ENCODE measurements around the gene CDADC1.

The CDADC1 gene

GRCh38 chr13:49262634-49263033 lies 14.9 kb downstream of the CDADC1 start:
- TF ChIP-seq CTCF (IDR thresholded peaks at IDR 0.05; ENCODE audit: low read depth, low read length): no peak
- no peak for DNase-seq (ENCODE audit: low read depth in 2 of 2)
- H3K4me3 ChIP-seq (replicated peaks in 1 of 2; ENCODE audit: low read depth in 2 of 2, low read length in 2 of 2): no peak overlapping the region

GRCh38 chr13:49265822-49266221 lies 18.1 kb downstream of the CDADC1 start:
- H3K4me3 ChIP-seq (replicated peaks in 1 of 2; ENCODE audit: low read depth in 2 of 2, low read length in 2 of 2): no peak overlapping the region
- DNase-seq (ENCODE audit: low read depth in 2 of 2): peak; percentile 1 to 2
- no peak for TF ChIP-seq CTCF (IDR thresholded peaks at IDR 0.05; ENCODE audit: low read depth, low read length)

GRCh38 chr13:49271264-49271663 lies 23.5 kb downstream of the CDADC1 start:
- no peak overlapping the region for H3K4me3 ChIP-seq (replicated peaks in 1 of 2; ENCODE audit: low read depth in 2 of 2, low read length in 2 of 2)
- TF ChIP-seq CTCF (IDR thresholded peaks at IDR 0.05; ENCODE audit: low read depth, low read length): no peak
- DNase-seq (ENCODE audit: low read depth in 2 of 2): no peak

- no peak for TF ChIP-seq CTCF (IDR thresholded peaks at IDR 0.05; ENCODE audit: low read depth, low read length)
- no peak for DNase-seq (ENCODE audit: low read depth in 2 of 2)
- H3K4me3 ChIP-seq (replicated peaks in 1 of 2; ENCODE audit: low read depth in 2 of 2, low read length in 2 of 2): no peak overlapping the region
Observed at GRCh38 chr13:49272296-49272695, 24.6 kb downstream of the CDADC1 start.

GRCh38 chr13:49278211-49278610 lies 30.5 kb downstream of the CDADC1 start:
- H3K4me3 ChIP-seq (replicated peaks in 1 of 2; ENCODE audit: low read depth in 2 of 2, low read length in 2 of 2): no peak overlapping the region
- TF ChIP-seq CTCF (IDR thresholded peaks at IDR 0.05; ENCODE audit: low read depth, low read length): no peak
- no peak for DNase-seq (ENCODE audit: low read depth in 2 of 2)

GRCh38 chr13:49279112-49279511 lies 31.4 kb downstream of the CDADC1 start:
- no peak for DNase-seq (ENCODE audit: low read depth in 2 of 2)
- no peak for TF ChIP-seq CTCF (IDR thresholded peaks at IDR 0.05; ENCODE audit: low read depth, low read length)
- no peak overlapping the region for H3K4me3 ChIP-seq (replicated peaks in 1 of 2; ENCODE audit: low read depth in 2 of 2, low read length in 2 of 2)

- no peak overlapping the region for H3K4me3 ChIP-seq (replicated peaks in 1 of 2; ENCODE audit: low read depth in 2 of 2, low read length in 2 of 2)
- no peak for DNase-seq (ENCODE audit: low read depth in 2 of 2)
- no peak for TF ChIP-seq CTCF (IDR thresholded peaks at IDR 0.05; ENCODE audit: low read depth, low read length)
Observed at GRCh38 chr13:49279885-49280284, 32.2 kb downstream of the CDADC1 start.

Data from cardiac fibroblast (primary cell).